GM18870 (cell line): ENCODE results near the gene SFRP5.

Experiments
- ATAC-seq: cut with Tn5 transposase; IDR thresholded peaks from one replicate; pipeline ENCODE4 v1.9.1; 2021; ENCODE audit warnings: moderate library complexity; ENCODE audit not compliant: unreplicated experiment

The SFRP5 gene

DNA sequence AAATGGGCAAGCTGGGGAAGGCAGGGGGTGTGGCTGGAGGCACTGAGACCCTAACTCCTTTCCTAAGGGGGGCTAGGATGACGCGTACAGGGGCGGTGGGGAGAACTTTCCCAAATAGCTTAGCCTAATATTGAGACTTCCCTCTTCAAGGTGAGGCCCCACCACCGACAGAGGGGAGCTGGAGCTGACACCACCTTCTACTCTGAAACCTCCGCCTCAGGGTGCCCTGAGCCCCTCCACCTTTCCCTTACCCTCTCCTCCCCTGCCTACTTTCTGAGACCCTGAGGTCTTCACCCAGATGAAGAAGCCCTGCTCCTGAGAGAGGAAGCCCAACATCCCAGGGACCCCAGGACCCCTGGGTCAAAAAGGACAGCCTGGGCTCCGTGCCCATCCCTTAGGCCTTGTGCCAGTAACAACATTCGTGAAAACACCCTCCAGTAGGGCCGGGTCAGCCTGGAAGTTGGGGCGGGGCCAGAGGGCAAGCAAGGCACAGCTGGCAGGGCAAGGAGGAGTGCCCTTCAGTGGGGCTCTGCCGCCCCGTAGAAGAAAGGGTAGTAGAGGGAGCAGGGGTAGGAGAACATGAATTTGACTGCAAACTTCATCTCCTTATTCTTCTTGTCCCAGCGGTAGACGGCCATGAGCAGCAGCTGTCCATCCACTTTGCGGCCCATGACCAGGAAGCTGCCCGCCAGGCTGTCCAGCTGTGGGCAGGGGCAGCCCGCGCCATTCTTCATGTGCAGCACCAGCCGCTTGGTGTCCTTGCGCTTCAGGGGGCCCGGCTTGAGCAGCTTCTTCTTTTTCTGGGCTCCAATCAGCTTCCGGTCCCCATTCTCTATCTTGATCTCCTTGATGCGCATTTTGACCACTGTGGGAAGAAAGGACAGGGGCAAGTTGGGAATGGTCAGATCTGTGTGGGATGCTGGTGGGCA lies 4.5 kb downstream of the SFRP5 start:
- ATAC-seq: no peak

GRCh38 chr10:97766106-97766810 lies 5.5 kb downstream of the SFRP5 start:
- ATAC-seq: no peak

GRCh38 chr10:97765201-97765600 lies 6.6 kb downstream of the SFRP5 start:
- no peak for ATAC-seq

DNA sequence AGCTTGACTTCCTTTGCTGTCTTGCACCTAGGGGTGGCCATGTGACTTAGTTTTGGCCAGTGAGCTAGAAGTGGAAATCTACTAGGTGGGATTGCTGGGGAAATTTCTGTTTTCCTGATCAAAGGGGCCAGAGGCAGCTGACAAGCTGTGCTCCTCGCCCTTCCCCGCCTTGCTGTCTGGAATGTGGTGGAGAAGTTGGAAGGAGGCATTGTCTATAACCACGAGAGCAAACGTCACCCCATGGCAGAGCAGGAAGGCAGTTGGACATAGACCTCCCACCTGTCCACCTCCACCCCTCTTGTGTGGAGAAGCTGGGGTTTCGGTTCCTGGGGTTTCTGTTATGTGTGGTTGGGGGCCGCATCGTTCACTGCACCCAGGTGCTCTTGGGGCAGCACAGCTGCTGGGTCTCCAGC lies 7.3 kb downstream of the SFRP5 start:
- ATAC-seq: no peak

- no peak for ATAC-seq
Measured at GRCh38 chr10:97763947-97764346, 7.9 kb downstream of the SFRP5 start.

- ATAC-seq: no peak
Measured at GRCh38 chr10:97763411-97763810, 8.4 kb downstream of the SFRP5 start.

DNA sequence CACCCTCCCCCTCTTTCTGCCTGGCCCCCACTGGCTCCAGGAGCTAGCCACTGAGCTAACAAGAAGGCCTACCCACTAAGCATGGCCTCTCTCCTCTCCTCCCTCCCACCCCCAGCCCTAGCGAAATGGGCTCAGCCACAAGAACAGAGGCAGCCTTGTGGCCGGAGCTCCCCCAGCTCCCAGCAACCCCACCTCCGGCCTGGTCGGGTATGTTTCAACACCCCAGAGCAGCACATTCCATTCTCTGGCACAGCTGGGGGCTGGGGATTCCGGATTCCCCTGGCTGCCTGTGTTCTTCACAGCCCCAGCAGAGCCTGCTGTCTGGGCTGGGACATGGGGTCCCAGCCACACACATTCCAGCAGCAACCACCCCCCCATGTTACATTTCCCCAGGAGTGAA lies 9.0 kb downstream of the SFRP5 start:
- ATAC-seq: no peak

GRCh38 chr10:97762056-97762455 lies 9.7 kb downstream of the SFRP5 start:
- no peak for ATAC-seq

GRCh38 chr10:97761331-97761865 lies 10.4 kb downstream of the SFRP5 start:
- no peak for ATAC-seq

- ATAC-seq: no peak
Measured at GRCh38 chr10:97760461-97761257, 11.1 kb downstream of the SFRP5 start.

- no peak for ATAC-seq
Measured at GRCh38 chr10:97759946-97760345, 11.9 kb downstream of the SFRP5 start.

DNA sequence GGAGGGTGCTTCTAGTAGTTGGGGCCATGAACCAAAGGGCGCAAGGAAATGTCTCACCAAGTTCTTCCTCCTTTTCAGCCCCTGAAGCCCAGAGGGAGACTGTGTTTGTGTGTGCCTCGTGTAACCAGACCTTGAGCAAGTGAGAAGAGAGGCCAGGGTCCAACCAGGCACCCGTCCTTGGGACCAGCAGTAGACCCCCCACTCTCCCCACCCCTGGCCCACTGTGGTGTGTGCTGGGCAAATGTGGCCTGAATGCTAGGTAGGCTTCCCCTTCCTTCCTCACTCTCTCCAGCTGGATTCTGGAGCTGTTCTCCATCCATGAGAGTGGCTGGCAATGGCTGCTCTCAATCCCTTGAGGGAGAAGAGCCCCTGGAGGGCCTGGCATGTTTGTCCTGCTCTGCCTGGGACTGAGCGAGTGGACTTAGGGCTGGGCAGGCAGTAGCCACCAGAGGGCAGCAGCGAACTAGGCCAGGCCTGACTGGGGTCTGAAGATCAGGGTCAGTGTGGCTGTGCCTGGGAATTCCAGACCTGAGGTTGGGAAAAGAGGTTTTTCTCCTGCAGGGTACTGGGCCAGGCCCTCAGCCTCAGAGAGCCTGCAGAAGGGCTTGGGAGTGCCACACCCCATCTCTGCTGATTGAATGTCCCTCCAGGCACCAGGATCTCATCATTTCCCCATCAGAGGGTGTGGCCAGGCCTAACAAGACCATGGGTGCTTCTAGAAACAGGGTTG lies 12.5 kb downstream of the SFRP5 start:
- no peak for ATAC-seq

- ATAC-seq: no peak
Measured at GRCh38 chr10:97757471-97757870, 14.3 kb downstream of the SFRP5 start.

- no peak for ATAC-seq
Measured at GRCh38 chr10:97755718-97756117, 16.1 kb downstream of the SFRP5 start.

GRCh38 chr10:97754726-97755125 lies 17.1 kb downstream of the SFRP5 start:
- ATAC-seq: no peak

DNA sequence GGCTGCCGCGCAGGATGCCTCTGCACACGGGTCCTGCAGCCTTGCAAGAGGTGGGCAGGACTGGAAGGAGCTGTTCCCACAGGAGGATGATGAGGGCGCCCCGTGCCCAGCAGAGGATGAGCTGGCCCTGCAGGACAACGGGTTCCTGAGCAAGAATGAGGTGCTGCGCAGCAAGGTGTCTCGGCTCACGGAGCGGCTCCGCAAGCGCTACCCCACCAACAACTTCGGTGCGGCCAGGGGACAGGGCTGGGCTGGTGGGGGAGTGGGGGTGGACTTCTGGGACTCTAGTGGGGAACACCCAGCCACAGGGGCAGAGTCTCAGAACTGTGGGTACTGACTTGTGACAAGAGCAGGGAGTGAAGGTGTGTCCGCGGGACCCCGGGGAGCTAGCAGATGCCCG lies 18.8 kb downstream of the SFRP5 start:
- no peak for ATAC-seq

DNA sequence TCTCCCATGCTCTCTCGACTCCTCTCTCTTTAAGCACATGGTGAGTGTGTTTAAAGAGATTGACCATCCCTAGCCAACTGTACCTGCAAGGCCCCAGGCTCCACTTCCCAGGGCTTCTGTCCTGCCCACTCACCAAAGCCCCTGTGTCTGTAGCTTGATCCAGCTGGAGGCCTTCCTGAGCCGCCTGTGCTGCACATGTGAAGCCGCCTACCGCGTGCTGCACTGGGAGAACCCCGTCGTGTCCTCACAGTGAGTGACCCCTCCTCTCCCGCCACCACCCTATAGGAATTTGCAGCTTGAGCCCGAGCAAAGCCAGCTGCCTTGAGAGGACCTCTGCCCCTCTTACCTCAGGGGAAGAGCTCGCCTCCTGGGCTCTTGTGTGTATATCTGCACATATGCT lies 23.7 kb downstream of the SFRP5 start:
- no peak for ATAC-seq

DNA sequence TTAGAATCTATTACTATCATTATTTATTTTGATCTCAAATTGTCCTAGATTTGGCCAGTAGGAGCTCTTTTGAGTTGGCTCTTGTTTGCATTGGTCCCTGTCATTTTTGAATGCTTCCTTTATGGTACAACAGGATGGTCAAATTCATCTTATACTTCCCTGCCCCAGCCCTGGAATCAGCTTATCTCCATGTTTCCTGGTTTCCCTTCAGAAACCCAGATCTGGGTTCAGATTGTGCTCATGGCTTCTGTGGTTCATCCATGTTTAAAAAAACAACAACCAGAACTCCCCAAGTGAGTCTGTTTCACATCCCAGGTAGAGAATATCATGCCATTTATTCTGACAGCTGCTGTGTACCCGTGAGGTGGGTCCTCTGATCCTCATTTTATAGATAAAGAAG lies 24.2 kb downstream of the SFRP5 start:
- ATAC-seq: no peak

GRCh38 chr10:97744405-97745035 lies 27.3 kb downstream of the SFRP5 start:
- ATAC-seq: no peak
